ENCODE measurements around the gene ZMYND10.

- TF ChIP-seq CTCF (conservative IDR thresholded peaks at IDR 0.05; ENCODE audit: low read depth, low read length) (no peak), EZH2 (IDR thresholded peaks at IDR 0.05; ENCODE audit: borderline replicate concordance, low read depth, low read length, poor library complexity, severe bottlenecking) (no peak)
Measured at GRCh38 chr3:50337175-50337861, 8.2 kb downstream of the ZMYND10 start.

Measured in A673 (cell line).